Parathyroid adenoma (tissue), 2 donors: ENCODE data around the gene PCTP.

Source experiments
- H2AFZ ChIP-seq: fragments of 300-600 bp; sonication (generic); one replicate; pipeline ENCODE4 v1.7.0; 2017; ENCODE audit warnings: antibody characterized with exemption, mild to moderate bottlenecking
- H3K27ac ChIP-seq: fragments of 300-600 bp; sonication (generic); one replicate; pipeline ENCODE4 v1.7.0; 2017
- H3K27me3 ChIP-seq: fragments of 300-600 bp; sonication (generic); one replicate; pipeline ENCODE4 v1.7.0; 2017; ENCODE audit warnings: low read length; ENCODE audit not compliant: control insufficient read depth, insufficient read depth
- H3K36me3 ChIP-seq: fragments of 300-600 bp; sonication (generic); one replicate; pipeline ENCODE4 v1.7.0; 2017; ENCODE audit warnings: low read length; ENCODE audit not compliant: control insufficient read depth, insufficient read depth
- H3K4me1 ChIP-seq: fragments of 300-600 bp; sonication (generic); one replicate; pipeline ENCODE4 v1.7.0; 2017; ENCODE audit warnings: control low read depth
- H3K4me2 ChIP-seq: fragments of 300-600 bp; sonication (generic); one replicate; pipeline ENCODE4 v1.7.0; 2017; ENCODE audit warnings: low read length
- H3K4me3 ChIP-seq: fragments of 300-600 bp; sonication (generic); one replicate; pipeline ENCODE4 v1.7.0; 2017; ENCODE audit warnings: low read depth, low read length
- H3K79me2 ChIP-seq: fragments of 300-600 bp; sonication (generic); one replicate; pipeline ENCODE4 v1.7.0; 2017; ENCODE audit warnings: control low read depth
- H3K9ac ChIP-seq: fragments of 300-600 bp; sonication (generic); one replicate; pipeline ENCODE4 v1.7.0; 2017; ENCODE audit warnings: mild to moderate bottlenecking
- H3K9me3 ChIP-seq: fragments of 300-600 bp; sonication (generic); one replicate; pipeline ENCODE4 v1.7.0; 2017; ENCODE audit warnings: low read length; ENCODE audit not compliant: control insufficient read depth
- TF ChIP-seq, protein P1 (sequence below): fragments of 300-600 bp; sonication (generic); IDR thresholded peaks from one replicate; pipeline ENCODE4 v1.7.0; 2017; ENCODE audit warnings: antibody characterized with exemption, mild to moderate bottlenecking
- donor health status: primary hyperparathyroidism.

PCTP gene

DNA sequence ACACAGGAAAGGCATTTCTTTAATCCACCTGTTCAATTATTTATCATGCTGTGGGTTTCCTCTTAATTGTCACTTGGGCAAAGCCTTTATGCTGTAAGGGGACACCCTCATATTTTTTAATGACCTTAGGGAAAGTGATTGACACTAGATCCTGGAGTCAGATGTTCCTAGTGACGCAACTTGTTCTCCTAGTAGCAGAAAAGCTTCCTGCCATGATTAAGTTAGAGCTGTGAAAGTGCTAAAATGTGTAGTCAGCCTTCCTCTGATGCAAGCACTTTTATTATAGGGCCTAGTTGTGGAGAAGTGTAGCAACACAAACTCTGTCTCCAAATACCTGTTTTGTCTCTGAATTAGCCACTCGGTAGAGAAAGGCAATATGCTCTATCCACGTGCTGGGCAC is 40.4 kb upstream of the PCTP start:
- H3K27ac ChIP-seq, result no peak overlapping the region
- no peak overlapping the region for H3K9ac ChIP-seq

DNA sequence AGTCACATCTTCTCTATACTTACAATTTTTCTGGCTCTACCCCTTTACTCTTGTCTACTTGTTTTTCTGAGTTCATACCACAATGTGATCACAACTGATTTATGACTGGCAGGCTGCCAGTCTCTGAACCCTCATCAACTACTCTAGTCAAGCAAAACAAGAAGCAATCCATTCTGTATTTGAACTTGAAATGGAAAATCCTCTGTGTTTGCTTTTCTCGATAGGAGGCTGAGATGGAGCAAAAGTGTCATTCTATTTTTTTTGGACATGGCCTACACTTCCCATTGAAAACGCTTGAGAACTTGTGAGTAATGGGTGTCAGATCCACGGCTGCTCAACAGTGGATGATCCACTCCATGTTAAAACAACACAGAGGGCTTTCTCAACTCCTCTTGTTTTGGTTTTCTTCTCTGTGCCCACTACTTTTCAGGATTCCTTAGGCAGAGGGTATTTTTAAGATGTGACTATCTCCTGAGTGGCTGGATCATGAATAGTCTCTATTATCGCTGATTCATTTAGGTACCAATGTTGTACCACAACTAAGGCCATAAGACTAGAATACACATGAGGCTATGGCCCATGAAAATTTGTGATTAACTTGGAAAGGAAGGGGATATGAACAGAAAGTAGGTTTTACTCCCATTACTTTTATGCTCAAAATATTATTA is 39.9 kb upstream of the PCTP start:
- Histone ChIP-seq H3K4me1 (peaks cover 5% of the 10 kb centered on the region), H3K4me3 (no peak overlapping the region), H3K27me3 (no peaks in the 10 kb centered on the region), H3K27ac (no peak overlapping the region), H3K9me3 (no peaks in the 10 kb centered on the region), H2AFZ (peak overlapping the region; percentile 59), H3K9ac (no peak overlapping the region), H3K4me2 (no peak overlapping the region), H3K36me3 (no peaks in the 10 kb centered on the region), H3K79me2 (no peaks in the 10 kb centered on the region)
- TF ChIP-seq, protein P1, sequence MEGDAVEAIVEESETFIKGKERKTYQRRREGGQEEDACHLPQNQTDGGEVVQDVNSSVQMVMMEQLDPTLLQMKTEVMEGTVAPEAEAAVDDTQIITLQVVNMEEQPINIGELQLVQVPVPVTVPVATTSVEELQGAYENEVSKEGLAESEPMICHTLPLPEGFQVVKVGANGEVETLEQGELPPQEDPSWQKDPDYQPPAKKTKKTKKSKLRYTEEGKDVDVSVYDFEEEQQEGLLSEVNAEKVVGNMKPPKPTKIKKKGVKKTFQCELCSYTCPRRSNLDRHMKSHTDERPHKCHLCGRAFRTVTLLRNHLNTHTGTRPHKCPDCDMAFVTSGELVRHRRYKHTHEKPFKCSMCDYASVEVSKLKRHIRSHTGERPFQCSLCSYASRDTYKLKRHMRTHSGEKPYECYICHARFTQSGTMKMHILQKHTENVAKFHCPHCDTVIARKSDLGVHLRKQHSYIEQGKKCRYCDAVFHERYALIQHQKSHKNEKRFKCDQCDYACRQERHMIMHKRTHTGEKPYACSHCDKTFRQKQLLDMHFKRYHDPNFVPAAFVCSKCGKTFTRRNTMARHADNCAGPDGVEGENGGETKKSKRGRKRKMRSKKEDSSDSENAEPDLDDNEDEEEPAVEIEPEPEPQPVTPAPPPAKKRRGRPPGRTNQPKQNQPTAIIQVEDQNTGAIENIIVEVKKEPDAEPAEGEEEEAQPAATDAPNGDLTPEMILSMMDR, result no peak

More for the DNA sequence above, 40.4 kb upstream of the PCTP start:
- Histone ChIP-seq H3K4me2 (no peak overlapping the region), H3K9me3 (no peaks in the 10 kb centered on the region), H3K4me3 (no peak overlapping the region), H2AFZ (peak overlapping the region; percentile 59), H3K27me3 (no peaks in the 10 kb centered on the region), H3K36me3 (no peaks in the 10 kb centered on the region), H3K4me1 (peaks cover 5% of the 10 kb centered on the region), H3K79me2 (no peaks in the 10 kb centered on the region)
- TF ChIP-seq, protein P1, result no peak

DNA sequence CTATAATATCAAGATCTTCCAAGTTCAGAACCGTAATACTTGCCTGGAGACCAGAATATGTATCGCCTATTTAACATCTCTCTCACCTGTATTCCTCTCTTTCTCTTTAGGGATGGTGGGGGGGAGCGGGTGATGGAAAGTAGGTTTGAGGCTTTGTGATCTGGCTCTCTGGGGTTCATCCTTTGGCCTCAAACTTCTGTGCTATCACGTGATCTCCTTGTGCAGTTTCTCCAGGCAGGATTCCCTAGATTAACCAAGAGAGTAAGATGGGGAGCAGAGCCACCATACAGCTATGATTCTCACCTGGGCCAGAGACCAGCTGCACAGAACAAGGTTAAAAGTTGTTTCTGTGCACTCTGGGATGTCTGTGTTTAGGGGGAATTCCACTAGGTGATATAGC is 33.4 kb upstream of the PCTP start:
- Histone ChIP-seq H3K4me3 (no peak overlapping the region), H3K27me3 (no peaks in the 10 kb centered on the region), H3K9me3 (no peaks in the 10 kb centered on the region), H3K4me1 (no peaks in the 10 kb centered on the region), H3K4me2 (no peak overlapping the region), H2AFZ (no peak overlapping the region), H3K27ac (no peak overlapping the region), H3K9ac (no peak overlapping the region), H3K79me2 (no peaks in the 10 kb centered on the region), H3K36me3 (no peaks in the 10 kb centered on the region)
- TF ChIP-seq, protein P1, result no peak

DNA sequence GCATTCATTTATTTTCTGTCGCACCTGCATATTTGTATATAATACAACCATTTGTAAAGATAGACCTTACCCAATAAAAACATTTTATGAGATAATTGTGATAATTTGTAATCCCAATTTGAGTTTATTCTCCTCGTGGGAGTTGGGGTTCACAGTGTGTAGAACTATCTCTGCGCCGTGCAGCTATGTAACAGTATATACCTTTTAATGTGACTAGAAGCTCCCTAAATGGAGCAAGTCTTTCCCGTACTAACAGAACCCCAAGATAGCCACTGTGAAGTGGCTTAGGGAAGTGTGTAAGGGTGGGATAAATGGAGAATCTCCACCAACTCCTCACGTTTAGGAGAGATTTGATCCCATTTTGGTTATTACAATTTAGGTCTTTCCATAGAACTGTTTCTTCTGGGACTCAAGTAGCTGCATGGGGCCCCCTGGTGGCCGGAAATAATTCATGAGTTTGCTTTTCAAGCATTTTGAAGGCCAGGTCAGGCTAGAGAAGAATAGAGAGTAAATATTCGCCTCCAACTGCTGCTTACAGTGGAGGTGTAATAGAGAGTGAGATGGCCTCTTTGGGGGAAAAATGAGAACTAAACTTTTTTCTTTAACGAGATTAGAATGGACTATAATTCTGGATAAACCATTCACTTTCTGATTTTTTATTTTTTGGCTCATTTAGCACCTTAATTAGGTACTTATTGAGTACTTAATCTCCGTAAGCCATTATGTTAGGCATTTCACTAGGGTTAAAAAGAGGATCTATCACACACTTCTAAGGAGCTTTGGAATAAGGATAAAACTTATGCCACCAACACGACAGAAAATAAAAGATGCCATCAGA is 32.7 kb upstream of the PCTP start:
- H2AFZ ChIP-seq, result no peak overlapping the region
- no peak overlapping the region for H3K9ac ChIP-seq
- no peak overlapping the region for H3K27ac ChIP-seq
- H3K4me2 ChIP-seq, result no peak overlapping the region
- H3K4me3 ChIP-seq, result no peak overlapping the region
- no peaks in the 10 kb centered on the region for H3K36me3 ChIP-seq
- H3K79me2 ChIP-seq, result no peaks in the 10 kb centered on the region
- no peaks in the 10 kb centered on the region for H3K27me3 ChIP-seq
- TF ChIP-seq, protein P1, result peak; percentile 79
- H3K4me1 ChIP-seq, result no peaks in the 10 kb centered on the region
- H3K9me3 ChIP-seq, result no peaks in the 10 kb centered on the region
